ENCODE data around the gene GDF10.

Gene GDF10

GRCh38 chr10:47277352-47278151 lies 22.4 kb upstream of the GDF10 start:
- no peaks in the 10 kb centered on the region; the same call in 1 of the 2 replicates for H3F3A ChIP-seq (ENCODE audit: low read depth)
- no peaks in the 10 kb centered on the region for H3K9me2 ChIP-seq (replicated peaks; ENCODE audit: low read depth, low read length)
- TF ChIP-seq CTCF (conservative IDR thresholded peaks at IDR 0.05; ENCODE audit: low read length), result no peak
- TF ChIP-seq EZH2phosphoT487 (IDR thresholded peaks at IDR 0.05; ENCODE audit: borderline replicate concordance), result no peak
- peak overlapping the region; percentile 80 for H3K9ac ChIP-seq (ENCODE audit: low read depth, low read length, poor library complexity, severe bottlenecking)
- H2AFZ ChIP-seq (ENCODE audit: low read length), result no peak overlapping the region
- H3K9me3 ChIP-seq (ENCODE audit: insufficient read depth, low read depth, low read length), result peaks cover 8% of the 10 kb centered on the region; the same call in 1 of the 2 replicates
- peak overlapping the region; percentile 66 for H3K4me2 ChIP-seq (ENCODE audit: low read depth, low read length, poor library complexity, severe bottlenecking)
- H3K4me1 ChIP-seq (ENCODE audit: insufficient read depth, low read length, poor library complexity, severe bottlenecking), result peaks cover 59% of the 10 kb centered on the region
- no peaks in the 10 kb centered on the region for H3K27me3 ChIP-seq (ENCODE audit: insufficient read depth, low read length, poor library complexity, severe bottlenecking)
- peak overlapping the region; percentile 52 for H3K4me3 ChIP-seq (ENCODE audit: low read length, poor library complexity, severe bottlenecking)
- H3K79me2 ChIP-seq (ENCODE audit: insufficient read depth, low read length), result no peaks in the 10 kb centered on the region
- no peaks in the 10 kb centered on the region for H4K20me1 ChIP-seq (ENCODE audit: insufficient read depth, low read length, poor library complexity, severe bottlenecking)
- H3K36me3 ChIP-seq (ENCODE audit: insufficient read depth, low read length), result no peaks in the 10 kb centered on the region

GRCh38 chr10:47278152-47278473 lies 21.9 kb upstream of the GDF10 start:
- TF ChIP-seq EZH2phosphoT487 (IDR thresholded peaks at IDR 0.05; ENCODE audit: borderline replicate concordance), result no peak

GRCh38 chr10:47278720-47279119 lies 21.3 kb upstream of the GDF10 start:
- TF ChIP-seq CTCF (conservative IDR thresholded peaks at IDR 0.05; ENCODE audit: low read length), result no peak
- Histone ChIP-seq H3K36me3 (ENCODE audit: insufficient read depth, low read length) (no peaks in the 10 kb centered on the region), H3K4me3 (ENCODE audit: low read length, poor library complexity, severe bottlenecking) (no peak overlapping the region), H3K79me2 (ENCODE audit: insufficient read depth, low read length) (no peaks in the 10 kb centered on the region), H3K9ac (ENCODE audit: low read depth, low read length, poor library complexity, severe bottlenecking) (peak overlapping the region; percentile 80), H3K9me2 (replicated peaks; ENCODE audit: low read depth, low read length) (no peaks in the 10 kb centered on the region), H3F3A (ENCODE audit: low read depth) (no peaks in the 10 kb centered on the region; the same call in 1 of the 2 replicates), H3K4me1 (ENCODE audit: insufficient read depth, low read length, poor library complexity, severe bottlenecking) (peaks cover 64% of the 10 kb centered on the region), H3K4me2 (ENCODE audit: low read depth, low read length, poor library complexity, severe bottlenecking) (peak overlapping the region; percentile 66), H3K27me3 (ENCODE audit: insufficient read depth, low read length, poor library complexity, severe bottlenecking) (no peaks in the 10 kb centered on the region), H4K20me1 (ENCODE audit: insufficient read depth, low read length, poor library complexity, severe bottlenecking) (no peaks in the 10 kb centered on the region), H2AFZ (ENCODE audit: low read length) (no peak overlapping the region; the same call in 1 of the 2 replicates), H3K9me3 (ENCODE audit: insufficient read depth, low read depth, low read length) (no peaks in the 10 kb centered on the region)

More at GRCh38 chr10:47278152-47278473, 21.9 kb upstream of the GDF10 start:
- no peaks in the 10 kb centered on the region for H3K27me3 ChIP-seq (ENCODE audit: insufficient read depth, low read length, poor library complexity, severe bottlenecking)
- H3K4me1 ChIP-seq (ENCODE audit: insufficient read depth, low read length, poor library complexity, severe bottlenecking), result peaks cover 64% of the 10 kb centered on the region
- H3K79me2 ChIP-seq (ENCODE audit: insufficient read depth, low read length), result no peaks in the 10 kb centered on the region
- H3F3A ChIP-seq (ENCODE audit: low read depth), result no peaks in the 10 kb centered on the region; the same call in 1 of the 2 replicates
- no peaks in the 10 kb centered on the region for H3K9me2 ChIP-seq (replicated peaks; ENCODE audit: low read depth, low read length)
- H3K9me3 ChIP-seq (ENCODE audit: insufficient read depth, low read depth, low read length), result peaks cover 6% of the 10 kb centered on the region; the same call in 1 of the 2 replicates
- H3K4me3 ChIP-seq (ENCODE audit: low read length, poor library complexity, severe bottlenecking), result peak overlapping the region; percentile 26
- H3K36me3 ChIP-seq (ENCODE audit: insufficient read depth, low read length), result no peaks in the 10 kb centered on the region
- peak overlapping the region; percentile 80 for H3K9ac ChIP-seq (ENCODE audit: low read depth, low read length, poor library complexity, severe bottlenecking)
- peak overlapping the region; percentile 66 for H3K4me2 ChIP-seq (ENCODE audit: low read depth, low read length, poor library complexity, severe bottlenecking)
- no peaks in the 10 kb centered on the region for H4K20me1 ChIP-seq (ENCODE audit: insufficient read depth, low read length, poor library complexity, severe bottlenecking)
- H2AFZ ChIP-seq (ENCODE audit: low read length), result no peak overlapping the region
